HG02571 (cell line): ENCODE results near the gene JARID2.

Experiments
- ATAC-seq: cut with Tn5 transposase; IDR thresholded peaks from one replicate; pipeline ENCODE4 v1.9.1; 2021; ENCODE audit warnings: mild to moderate bottlenecking, moderate library complexity; ENCODE audit not compliant: unreplicated experiment

JARID2 gene

DNA sequence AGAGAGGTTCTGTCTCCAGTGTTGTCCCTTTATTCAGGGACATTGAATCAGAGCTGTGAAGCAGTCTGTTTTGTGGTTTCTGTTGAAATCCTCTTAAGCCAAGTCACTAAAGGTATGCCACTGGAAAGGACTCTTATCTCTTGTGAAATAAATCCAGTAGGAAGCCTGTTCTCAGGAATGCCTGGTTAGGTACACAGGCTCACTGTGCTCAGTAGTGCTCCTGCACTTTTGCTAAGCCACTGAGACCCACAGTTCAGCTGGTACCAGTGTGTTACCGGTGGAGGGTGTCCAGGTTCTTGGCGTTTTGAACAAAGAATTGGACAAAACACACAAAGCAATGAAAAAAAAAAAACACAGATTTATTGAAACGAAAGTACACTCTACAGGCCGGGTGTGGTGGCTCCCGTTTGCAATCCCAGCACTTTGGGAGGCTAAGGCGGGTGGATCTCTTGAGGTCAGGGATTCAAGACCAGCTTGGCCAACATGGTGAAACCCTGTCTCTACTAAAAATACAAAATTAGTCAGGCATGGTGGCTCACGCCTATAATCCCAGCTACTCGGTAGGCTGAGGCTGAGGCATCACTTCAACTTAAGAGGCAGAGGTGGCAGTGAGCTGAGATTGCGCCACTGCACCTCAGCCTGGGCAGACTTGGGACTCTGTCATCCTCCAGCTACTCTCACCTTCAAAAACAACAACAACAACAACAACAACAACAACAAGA, 186.1 kb downstream of the JARID2 start:
- ATAC-seq, result no peak

DNA sequence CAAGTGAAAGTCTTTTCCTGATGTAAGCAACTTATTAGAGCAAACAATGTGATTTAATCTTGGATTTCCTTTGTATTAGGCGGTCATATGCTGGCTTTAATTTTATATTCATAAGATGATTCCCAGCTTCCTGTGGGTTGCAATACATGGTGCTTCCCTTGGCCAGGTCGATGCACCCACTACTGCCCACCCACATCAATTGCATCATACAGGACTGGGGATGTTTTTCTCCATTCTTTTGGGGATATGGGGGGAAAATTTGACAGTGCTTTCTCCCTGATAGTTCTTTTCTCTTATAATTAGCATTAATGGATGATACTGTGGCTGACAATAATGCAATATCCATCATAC, 187.6 kb downstream of the JARID2 start:
- ATAC-seq, result no peak

DNA sequence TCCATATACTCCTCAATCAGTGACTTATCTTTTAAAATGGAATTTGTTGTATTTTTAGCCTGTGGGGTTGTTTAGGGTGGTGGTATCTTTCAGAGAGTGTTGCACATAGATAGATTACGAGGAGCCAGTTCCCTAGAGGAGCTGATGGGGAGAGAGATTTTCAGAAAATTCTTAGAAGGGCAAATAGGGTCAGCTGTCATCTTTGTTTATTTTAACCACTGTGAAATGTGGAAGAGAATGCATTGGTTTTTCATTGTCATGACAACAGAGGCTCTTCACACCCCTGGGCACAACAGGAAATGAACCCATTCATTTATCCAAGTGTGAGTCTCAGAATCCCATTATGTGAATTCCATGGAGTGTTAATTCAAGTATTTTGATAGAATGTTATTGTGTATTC, 188.4 kb downstream of the JARID2 start:
- ATAC-seq, result no peak

DNA sequence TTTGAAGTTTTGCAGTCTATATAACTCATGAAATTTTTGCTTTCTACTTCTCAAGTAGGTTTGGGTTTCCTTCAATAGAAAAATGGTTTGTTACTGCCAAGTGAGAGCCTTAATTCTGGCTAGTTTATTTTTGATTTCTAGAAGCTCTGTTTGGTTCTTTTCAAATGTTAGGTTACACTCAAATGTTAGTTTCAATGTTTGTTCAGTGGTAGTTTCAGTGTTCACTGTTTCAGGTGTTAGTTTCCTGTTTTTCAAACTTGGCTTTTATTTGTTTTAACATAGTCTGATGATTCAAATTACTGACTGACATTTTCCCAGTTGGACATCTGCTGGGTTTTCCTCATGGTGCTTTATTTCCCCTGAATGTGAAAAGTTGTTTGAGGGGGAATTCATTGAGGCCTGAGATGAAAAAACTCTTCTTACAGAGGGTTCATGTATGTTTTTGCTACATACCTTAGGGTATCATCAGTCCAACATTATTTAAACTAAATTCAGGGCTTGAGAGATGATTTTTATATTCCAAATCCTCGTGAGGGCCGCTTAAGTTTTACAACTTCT, 189.0 kb downstream of the JARID2 start:
- no peak for ATAC-seq

DNA sequence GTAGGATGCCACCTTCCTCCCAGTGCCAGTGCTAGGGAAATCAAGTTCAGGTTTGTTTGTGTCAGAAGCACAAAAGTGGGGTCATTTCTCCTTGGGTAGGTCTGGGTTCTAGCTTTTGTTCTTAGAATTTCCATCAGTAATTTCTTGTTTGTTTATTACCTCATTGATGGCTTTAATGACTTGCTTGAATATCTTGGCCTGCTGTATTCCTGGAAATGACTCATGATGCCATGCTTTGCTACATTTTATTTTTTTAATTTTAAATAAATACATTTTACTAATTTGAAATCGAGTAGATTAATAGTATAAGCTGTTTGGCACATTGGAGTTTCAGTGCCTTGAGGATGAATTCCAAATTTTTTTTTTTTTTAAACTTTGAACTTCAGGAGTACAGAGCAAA, 189.6 kb downstream of the JARID2 start:
- no peak for ATAC-seq

DNA sequence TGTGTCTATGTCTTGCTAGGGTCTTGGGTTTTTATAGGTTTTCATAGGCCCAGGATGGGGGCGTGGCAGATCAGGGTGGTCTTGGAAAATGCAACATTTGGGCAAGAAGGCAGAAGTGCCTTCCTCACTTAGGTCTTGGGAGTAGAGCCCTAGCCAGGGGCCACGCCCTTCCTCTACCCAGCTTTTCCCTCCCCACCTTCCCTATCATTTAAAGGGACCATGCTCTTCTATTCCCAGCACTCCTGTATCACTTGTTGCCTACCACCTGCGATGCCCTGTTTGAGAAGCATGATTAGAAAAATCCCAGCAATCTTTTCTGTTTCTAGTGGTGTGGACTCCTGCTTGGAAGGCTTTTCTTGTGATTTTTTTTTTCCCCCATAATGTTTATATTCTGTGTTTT, 190.6 kb downstream of the JARID2 start:
- ATAC-seq, result no peak

DNA sequence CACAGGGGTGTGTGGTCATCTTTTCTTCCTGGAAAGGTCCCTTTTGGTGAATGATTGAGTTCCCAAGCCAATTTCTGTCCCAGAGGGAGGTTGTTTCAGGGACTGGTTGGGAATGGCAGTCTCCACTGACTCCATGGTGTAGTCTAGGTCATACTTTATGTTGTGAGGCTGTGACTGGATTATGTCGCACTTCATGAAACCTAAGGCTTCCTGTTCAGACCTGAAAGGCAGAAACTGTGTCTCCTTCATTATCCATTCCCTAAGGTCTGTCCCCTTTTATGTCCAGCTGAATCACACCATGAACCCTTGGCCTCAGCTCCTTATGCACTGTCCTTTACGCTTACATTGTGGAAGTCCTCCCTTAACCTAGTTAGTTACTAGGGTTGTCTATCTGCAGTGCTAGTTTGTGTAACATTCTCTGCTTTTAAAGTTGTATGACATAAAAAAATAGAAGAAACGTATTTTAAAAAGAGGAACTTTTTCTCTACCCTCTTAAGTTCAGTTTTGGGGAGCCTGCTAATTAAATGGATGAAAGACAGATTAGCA, 191.3 kb downstream of the JARID2 start:
- no peak for ATAC-seq

DNA sequence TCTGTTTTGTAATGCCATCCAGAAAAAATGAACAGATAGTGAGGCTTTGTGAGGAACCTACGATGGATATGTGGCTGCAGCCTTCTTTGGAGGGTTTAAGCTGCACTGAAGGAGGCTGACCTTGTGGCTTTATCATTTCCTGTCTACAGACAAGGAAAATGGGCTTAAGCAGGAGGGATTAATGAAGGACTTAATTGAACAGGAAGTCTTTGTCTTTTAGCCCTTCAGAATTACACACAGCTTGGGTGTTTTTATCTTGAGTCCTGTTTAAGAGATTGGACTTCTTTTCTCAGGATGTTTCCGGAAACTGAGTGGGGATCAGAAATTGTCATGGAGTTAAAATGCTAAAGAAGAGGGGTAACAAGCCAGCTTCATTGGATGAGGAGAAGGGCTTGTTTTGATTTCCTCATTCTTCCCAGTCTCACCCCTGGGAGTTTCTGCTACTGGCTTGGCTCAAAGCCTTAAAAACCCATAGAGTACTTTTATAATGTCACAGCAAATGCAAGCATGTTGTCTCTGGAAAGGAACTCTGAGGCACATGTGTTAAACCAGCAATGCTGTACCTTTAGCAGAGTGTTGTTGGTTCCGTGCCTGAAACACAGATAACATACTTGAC, 193.6 kb downstream of the JARID2 start:
- ATAC-seq, result no peak

DNA sequence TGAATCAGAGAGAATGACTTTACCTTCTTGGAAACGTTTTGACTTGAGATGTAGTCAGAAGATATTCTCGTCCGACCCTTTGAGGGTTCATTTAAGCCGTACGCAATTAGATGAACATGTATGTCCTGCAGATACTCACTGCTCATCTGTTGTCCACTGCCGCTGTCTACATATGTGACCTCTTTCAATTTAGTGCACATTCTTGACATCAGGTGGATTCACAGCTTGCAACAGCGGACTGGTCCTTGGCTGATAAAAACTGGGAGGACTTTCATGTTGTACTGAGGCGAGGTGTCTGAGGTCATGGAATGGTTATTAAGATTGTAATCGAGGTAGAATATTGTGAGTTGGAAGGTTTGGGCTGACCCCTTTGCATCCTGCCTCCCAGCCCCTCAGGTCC, 194.2 kb downstream of the JARID2 start:
- ATAC-seq, result no peak

DNA sequence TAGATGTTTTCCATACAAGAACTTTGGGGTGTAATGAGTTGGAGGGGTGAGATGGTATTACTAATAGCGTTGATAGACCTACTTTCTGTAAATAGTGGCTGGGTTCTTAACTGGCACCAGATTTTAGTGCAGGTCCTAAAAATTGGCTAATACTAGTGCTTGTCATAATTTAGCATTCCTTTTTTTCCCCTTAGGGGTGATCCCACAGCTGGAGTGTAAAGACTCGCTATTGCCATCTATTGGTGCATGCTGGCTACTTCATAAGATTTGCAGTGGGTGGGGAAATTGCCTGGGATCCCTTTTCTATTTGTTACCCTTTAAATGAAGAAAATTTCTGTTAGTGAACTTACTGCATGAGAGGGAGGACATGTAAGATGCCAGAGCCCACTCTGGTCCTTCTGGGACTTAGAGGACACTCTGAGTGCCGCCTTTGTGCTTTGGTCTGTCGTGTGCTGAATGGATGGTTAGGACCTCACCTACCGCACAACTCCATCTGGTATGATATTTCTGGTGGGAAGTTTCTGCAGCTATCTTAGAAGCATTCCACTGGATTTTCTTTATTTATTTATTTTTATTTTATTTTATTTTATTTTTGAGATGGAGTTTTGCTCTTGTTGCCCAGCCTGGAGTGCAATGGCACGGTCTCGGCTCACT, 195.5 kb downstream of the JARID2 start:
- no peak for ATAC-seq

DNA sequence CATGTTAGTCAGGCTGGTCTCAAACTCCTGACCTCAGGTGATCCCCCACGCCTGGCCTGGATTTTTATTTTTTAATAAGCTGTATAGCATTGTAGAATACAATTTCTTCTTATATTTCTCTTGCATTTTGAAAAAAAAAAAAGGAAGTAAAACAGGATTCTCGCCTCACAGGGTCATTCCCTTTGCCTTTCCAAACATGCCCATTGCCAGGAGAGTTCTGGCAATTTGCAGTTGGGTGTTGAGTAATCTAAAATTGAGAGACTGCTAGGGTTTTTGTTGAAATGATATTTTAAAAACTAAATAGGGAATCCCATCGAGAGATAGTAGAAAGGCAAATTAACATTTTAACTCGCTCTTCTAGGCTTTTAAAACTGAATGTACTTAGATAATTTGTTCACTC, 196.1 kb downstream of the JARID2 start:
- no peak for ATAC-seq

DNA sequence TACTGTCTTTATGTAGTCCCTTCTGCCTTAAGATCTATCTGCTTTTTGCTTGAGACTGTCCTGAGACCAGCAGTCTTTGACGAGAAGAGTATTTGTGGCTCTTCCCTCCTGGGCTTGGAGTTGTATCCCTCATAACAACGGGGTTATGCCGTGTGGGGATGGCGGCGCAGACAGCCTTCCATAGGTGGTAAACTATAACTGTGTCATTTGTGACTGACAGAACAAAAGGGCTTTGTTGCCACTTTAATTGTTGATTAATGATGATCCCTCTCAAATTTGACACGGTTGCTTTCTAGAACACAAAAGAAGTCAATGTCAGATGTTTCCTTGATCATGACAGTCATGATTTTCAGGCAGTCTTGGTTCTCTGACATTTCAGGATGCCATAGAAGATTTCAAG, 196.6 kb downstream of the JARID2 start:
- ATAC-seq, result no peak

DNA sequence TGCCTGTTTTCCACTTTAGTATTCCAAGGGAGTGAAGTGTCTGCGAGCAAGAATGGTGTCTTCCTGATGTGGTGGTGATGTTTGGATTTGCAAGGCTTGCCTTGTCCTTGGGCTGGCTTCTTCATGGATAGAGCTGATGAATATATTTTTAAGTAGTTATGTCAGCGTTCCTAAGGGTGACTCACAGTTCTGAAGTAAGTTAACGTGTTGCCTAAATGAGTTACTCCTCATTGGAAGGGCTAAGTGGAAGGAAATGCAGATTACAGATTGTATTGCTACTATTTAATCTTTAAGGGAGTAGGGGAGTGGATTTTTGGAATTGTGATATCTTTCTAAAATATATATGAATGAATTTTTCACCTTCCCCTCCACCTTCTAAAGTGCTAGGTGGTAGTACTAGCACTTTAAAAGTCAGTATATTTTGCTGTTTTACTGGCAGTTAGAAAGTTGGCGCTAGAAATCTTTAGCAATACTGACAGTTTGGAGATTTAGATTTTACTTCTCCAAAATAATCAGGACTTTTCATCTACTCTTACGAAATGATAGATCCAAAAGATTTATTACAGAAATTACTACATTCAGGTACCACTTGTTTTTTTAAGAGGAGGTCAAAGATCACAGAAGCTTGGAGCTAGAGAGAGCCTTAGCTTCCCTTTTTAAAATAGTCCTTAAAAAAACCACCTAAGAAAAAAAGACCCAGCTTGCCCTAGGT, 197.4 kb downstream of the JARID2 start:
- ATAC-seq, result no peak

DNA sequence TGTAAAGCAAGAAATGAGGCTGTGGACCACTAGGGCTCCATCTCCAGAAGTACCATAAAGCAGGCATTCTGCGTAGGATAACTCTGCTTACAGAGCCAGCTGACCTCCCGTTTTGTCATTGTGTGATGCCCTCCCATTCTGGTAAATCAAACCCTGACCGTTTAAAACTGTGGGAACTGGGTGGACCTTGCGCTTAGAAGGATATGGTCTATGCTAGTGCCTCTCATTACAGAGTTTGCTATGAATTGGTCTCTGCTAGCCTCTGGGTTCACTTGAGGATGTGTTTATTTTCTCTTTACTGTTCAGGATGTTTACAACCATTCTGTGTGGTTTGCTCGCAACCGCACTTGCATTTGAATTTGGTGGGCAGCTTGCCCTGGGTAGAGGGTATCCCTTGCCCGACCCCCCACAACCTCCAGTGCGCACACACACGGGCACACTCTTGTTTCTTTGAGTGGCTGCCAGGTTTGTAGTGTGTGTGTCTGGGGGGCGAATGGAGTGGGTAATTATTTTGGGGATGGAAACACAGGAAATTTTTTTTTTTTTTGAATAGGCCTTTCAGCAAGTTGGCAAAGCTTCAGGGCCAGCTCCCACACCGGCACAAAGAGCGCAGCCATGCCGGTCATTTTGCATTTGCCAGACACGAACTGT, 198.3 kb downstream of the JARID2 start:
- no peak for ATAC-seq

DNA sequence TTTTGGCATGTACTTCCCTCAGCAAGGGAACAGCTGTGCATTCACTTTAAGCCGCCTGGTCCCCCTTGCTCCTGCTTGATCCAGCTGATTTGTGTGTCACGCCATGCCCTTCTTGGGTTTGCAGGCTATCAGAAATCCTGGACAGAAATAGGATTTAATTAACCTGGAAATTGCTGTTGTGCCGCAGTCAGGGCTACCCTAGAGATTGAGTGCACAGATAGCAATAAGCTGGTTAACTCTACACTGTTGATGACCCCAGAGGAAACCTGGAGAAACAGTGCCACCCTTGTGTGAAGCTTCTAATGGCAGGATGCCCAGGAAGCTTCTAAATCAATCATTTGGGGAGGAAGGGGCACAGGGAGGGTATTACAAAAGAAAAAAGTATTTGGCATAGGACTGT, 199.0 kb downstream of the JARID2 start:
- ATAC-seq, result no peak

DNA sequence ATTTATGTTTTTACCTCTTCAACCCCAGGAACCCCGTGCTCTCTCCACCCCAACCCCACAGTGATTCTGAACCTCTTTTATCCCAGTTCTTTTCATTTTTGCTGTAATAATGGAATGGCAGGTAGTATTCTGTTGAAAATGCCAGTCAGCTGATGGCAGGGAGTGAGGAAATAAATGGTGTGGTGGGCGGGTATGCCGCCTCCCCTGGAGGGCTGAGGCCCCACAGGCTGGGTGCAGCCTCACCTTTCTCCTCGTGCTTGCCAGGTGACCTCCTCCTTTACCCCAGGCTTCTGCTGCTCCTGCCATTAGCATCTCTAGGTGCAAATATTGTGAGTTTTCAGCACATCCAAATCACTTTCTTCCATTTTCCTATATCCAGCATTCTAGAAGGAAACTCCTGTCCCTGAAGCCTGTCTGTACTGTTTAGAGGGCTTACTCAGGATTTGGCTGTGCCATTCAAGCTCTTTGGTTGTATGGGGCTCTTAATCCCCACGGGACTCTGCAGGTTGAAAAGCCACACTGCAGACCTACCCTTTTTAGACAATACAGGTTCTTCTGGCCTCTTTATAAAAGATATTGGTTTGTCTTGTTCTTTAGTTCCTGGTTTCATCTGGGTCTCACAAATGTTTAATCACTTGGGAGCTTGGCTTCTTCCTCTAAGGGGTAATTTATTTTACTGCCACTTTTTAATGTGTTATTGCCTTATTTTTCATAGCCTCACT, 201.8 kb downstream of the JARID2 start:
- no peak for ATAC-seq

DNA sequence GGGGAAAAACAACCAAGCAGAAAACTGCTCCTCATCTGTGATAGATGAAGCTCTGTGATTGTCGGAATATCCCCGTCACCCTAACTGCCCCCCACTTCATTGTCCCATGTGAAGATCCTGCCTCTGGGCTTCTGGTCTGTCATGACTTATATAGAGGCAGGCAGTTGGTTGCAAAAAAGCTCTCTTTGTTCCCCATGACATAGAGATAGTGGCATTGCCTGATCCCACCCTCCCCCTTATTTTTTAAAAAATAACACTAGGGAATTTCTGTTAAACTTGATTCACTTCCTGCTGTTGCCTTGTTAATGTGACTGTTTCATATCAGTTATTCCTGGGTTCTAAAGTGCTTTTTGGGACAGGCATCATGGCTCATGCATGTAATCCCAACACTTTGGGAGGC, 203.1 kb downstream of the JARID2 start:
- no peak for ATAC-seq

DNA sequence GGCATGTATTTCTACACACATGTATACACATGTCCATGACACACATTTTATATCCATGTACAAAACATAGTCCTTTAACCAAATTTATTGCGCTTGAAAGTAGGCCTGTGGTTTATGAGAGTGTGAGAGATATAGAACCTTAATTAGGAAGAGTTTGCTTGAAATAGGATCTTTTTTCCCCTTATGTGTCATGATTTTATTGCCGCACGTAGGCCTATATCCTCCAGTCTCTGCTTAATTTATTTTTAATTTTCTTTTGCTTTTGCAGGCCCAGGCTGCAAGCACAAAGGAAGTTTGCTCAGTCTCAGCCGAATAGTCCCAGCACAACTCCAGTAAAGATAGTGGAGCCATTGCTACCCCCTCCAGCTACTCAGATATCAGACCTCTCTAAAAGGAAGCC, 205.9 kb downstream of the JARID2 start:
- no peak for ATAC-seq

DNA sequence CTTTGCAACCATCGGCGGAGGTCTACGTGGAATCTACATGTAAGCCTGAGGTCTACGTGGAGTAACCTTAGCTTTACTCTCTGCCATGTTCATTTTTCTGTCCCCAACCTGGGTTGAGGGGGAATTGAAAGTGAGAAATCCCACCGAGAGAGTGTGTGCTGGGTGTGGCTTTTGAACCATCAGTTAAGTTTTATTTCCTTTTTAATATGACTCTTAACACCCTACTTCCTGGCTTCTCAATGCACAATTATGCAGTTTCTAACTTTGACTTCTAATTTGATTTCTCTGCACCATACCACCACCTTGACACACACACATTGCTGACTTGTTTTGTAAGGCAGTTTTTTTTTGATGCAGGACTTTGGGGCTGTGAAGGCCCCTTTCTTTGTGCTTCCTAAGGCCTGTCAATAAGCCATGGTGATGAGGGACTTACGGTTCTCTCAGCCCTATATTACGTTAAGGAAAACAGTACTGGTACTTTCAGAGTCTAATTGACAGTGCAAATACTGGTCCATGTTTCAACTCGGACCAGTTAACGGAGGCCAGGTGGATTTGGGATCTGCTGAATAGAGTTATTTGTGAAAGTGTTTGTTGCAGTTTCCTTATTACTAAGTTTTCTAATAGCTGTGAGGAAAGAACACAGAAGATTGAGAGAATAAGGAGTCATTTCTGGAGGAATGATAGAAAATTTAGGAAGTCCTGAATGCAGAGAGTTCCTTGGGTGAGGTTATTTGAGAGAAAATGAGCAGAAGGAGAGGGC, 206.5 kb downstream of the JARID2 start:
- ATAC-seq, result no peak
